ENCODE measurements around the gene UNG.
"Not testable (repeated sequence)": the region's sequence is repeated elsewhere in the genome, so short reads cannot be mapped to it uniquely, and the experiment has no call there.

Gene UNG

DNA sequence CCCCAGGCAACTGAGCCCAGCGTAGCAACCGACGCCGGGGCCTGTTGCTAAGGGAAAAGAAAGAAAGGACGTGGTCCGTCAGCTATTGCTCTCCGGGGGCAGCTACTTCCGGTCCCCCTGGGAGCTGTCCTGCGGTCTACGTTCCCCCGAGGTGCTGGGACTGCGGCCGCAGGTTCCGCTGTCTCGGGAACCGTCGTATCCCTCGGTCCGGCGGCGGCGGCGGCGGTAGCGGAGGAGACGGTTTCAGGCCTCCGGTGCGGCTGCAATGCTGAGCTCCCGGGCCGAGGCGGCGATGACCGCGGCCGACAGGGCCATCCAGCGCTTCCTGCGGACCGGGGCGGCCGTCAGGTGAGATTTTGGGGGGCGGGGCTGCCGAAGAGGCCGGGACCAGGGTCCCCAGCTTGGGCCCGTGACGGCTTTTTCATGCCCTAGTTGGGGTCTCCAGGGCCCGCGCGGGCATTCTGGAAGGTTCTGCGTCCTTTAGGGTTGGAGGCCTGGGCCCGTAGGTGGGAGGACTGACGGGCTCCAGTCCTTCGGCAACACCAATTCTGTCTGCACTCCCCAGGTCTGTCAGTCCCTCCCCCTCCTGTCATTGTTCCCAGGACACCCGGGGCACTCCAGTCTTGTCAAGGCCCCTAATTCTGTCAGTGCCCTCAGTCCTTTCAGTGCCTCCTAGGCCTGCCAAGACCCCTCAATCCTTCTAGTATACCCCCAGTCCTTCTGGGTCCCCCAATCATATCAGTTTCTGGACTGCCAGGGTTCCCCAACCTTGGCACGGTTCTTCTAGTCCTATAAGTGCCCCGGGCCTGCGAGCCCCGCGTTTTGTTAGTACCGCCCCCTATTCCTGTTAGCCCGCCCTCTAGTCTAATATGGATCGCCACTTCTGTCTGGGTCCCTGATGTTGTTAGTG is 44.7 kb upstream of the UNG start, which contains the start of gene USP30:
USP30 (plus strand) TSS at position 163 of the 910 bp plus-strand sequence; CDS start at position 266, 103 bp downstream.
- no CpG with 5 or more reads among the region's 61 CpGs for WGBS (ENCODE audit: extremely low coverage, insufficient coverage, insufficient read length)
- DNase-seq, result peak; percentile 67 to 89
- H4K8ac ChIP-seq (ENCODE audit: low read depth, low read length), result peak within 1 kb of the TSS; percentile 100

DNA sequence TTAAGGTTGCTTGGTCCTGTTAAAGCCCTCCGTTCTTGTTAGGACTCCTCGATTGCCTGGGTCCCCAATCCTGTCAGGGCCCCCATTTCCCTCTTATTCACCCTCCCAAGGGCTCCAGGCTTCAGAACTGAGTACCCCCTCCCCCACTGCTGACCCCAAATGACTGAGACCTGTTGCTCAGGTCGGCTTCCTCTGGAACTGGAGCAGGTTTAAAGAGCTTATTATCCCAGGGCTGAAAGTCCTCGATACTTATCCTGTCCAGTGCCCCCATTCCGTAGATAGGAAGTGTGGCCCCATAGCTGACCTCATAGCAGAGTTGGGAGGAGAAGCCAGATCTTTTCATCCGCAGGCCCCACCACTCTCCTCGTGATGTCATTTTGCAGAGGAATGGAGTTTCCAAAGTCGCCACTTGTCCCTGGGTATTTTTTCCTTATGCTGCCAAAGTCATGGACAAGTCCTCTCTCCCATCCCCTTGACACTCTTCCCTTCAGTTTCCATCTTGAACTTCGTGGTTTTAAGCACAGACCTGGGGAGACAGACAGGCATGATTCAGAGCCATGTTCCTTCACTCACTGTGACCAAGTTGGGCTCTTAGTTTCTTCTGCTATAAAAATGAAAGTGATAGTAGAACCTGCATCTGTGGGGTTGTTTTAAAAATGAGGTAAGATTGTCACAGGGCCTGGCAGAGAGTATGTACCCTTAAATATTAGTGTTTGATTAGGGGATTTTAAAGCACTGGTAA is 43.8 kb upstream of the UNG start:
- H4K12ac ChIP-seq (ENCODE audit: low read depth, low read length), result peak overlapping the region; percentile 68
- H2BK5ac ChIP-seq (ENCODE audit: low read depth, low read length, poor library complexity), result no peak overlapping the region
- peaks cover 5% of the 10 kb centered on the region for H3K79me1 ChIP-seq (ENCODE audit: low read length)
- peaks cover 5% of the 10 kb centered on the region for H3K79me2 ChIP-seq (ENCODE audit: control insufficient read depth, insufficient read depth, low read length, poor library complexity)
- no CpG with 5 or more reads among the region's 9 CpGs for WGBS (ENCODE audit: extremely low coverage, insufficient coverage, insufficient read length)
- H2AK5ac ChIP-seq (ENCODE audit: low read length), result no peak overlapping the region
- H3K4me3 ChIP-seq (ENCODE audit: low read depth, low read length), result no peak overlapping the region
- H3K4me1 ChIP-seq (ENCODE audit: control insufficient read depth in 1 of 2, insufficient read depth in 2 of 2, low read length in 2 of 2), result peaks cover 6% of the 10 kb centered on the region in 2 experiments
- H2AFZ ChIP-seq (ENCODE audit: insufficient read depth, low read length, poor library complexity), result peak overlapping the region; percentile 100
- peak in 1 of 2 donors; percentile 15 for DNase-seq
- peak overlapping the region; percentile 66 for H3K9ac ChIP-seq (ENCODE audit: low read length)
- H3K27ac ChIP-seq (ENCODE audit: low read depth, low read length), result no peak overlapping the region
- peak overlapping the region; percentile 33 for H4K91ac ChIP-seq (ENCODE audit: low read depth, low read length)
- no peak overlapping the region for H2BK12ac ChIP-seq (ENCODE audit: low read length)
- H3K4me2 ChIP-seq (ENCODE audit: low read length), result peak overlapping the region; percentile 95
- no peak overlapping the region for H2BK120ac ChIP-seq (ENCODE audit: insufficient read depth, low read length, poor library complexity)
- peak overlapping the region; percentile 100 for H4K8ac ChIP-seq (ENCODE audit: low read depth, low read length)
- peaks cover 2 to 3% of the 10 kb centered on the region in 2 experiments for H3K36me3 ChIP-seq (ENCODE audit: control insufficient read depth in 1 of 2, insufficient read depth in 2 of 2, low read length in 2 of 2)
- H3K4ac ChIP-seq (ENCODE audit: low read depth, low read length), result peak overlapping the region; percentile 31
- no peaks in the 10 kb centered on the region for H3K9me3 ChIP-seq (ENCODE audit: insufficient read depth, low read depth, low read length)
- H3K14ac ChIP-seq (ENCODE audit: low read length), result no peak overlapping the region
- H3K18ac ChIP-seq (ENCODE audit: low read length), result peak overlapping the region; percentile 57
- no peaks in the 10 kb centered on the region for H3K27me3 ChIP-seq (ENCODE audit: insufficient read depth, low read length)
- H3K23ac ChIP-seq (ENCODE audit: low read length), result no peak overlapping the region

More for the DNA sequence above, 44.7 kb upstream of the UNG start, which contains the start of gene USP30:
- Histone ChIP-seq H2BK12ac (ENCODE audit: low read length) (peak within 1 kb of the TSS; percentile 71), H2AK5ac (ENCODE audit: low read length) (peak within 1 kb of the TSS; percentile 72), H4K91ac (ENCODE audit: low read depth, low read length) (peak within 1 kb of the TSS; percentile 84), H3K14ac (ENCODE audit: low read length) (peak within 1 kb of the TSS; percentile 95), H3K9me3 (ENCODE audit: insufficient read depth, low read depth, low read length) (no peaks in the 10 kb centered on the region), H4K12ac (ENCODE audit: low read depth, low read length) (peak within 1 kb of the TSS; percentile 98), H3K79me2 (ENCODE audit: control insufficient read depth, insufficient read depth, low read length, poor library complexity) (peaks cover 5% of the 10 kb centered on the region), H3K9ac (ENCODE audit: low read length) (peak within 1 kb of the TSS; percentile 78), H2BK5ac (ENCODE audit: low read depth, low read length, poor library complexity) (peak within 1 kb of the TSS; percentile 90), H3K36me3 (ENCODE audit: control insufficient read depth in 1 of 2, insufficient read depth in 2 of 2, low read length in 2 of 2) (peaks cover 0 to 2% of the 10 kb centered on the region in 2 experiments), H3K4me3 (ENCODE audit: low read depth, low read length) (peak within 1 kb of the TSS; percentile 98), H3K4me2 (ENCODE audit: low read length) (peak within 1 kb of the TSS; percentile 95), H3K4me1 (ENCODE audit: control insufficient read depth in 1 of 2, insufficient read depth in 2 of 2, low read length in 2 of 2) (peaks cover 6% of the 10 kb centered on the region in 2 experiments), H3K18ac (ENCODE audit: low read length) (peak within 1 kb of the TSS; percentile 96), H3K79me1 (ENCODE audit: low read length) (peaks cover 5% of the 10 kb centered on the region), H3K27me3 (ENCODE audit: insufficient read depth, low read length) (no peaks in the 10 kb centered on the region), H2BK120ac (ENCODE audit: insufficient read depth, low read length, poor library complexity) (peak within 1 kb of the TSS; percentile 97), H3K27ac (ENCODE audit: low read depth, low read length) (no peak within 1 kb of the TSS), H3K4ac (ENCODE audit: low read depth, low read length) (peak within 1 kb of the TSS; percentile 95), H2AFZ (ENCODE audit: insufficient read depth, low read length, poor library complexity) (peak within 1 kb of the TSS; percentile 100), H3K23ac (ENCODE audit: low read length) (no peak within 1 kb of the TSS)

DNA sequence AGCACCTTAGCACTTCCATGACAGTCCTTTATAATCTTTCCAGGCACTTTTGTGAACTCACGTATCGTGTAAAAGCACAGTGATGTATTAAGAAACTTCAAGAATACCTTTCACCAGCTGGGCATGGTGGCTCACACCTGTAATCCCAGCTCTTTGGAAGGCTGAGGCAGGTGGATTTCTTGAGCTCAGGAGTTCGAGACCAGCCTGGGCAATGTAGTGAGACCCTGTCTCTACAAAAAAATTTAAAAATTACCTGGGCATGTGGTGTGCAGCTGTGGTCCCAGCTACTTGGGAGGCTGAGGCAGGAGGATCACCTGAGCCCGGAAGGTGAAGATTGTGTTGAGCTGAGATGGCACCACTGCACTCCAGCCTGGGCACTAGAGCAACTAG is 43.3 kb upstream of the UNG start:
- not testable (repeated sequence) for H3K36me3 ChIP-seq (ENCODE audit: control insufficient read depth in 1 of 2, insufficient read depth in 2 of 2, low read length in 2 of 2); H3K4me3 ChIP-seq (ENCODE audit: low read depth, low read length); H3K79me1 ChIP-seq (ENCODE audit: low read length); H2BK5ac ChIP-seq (ENCODE audit: low read depth, low read length, poor library complexity); H4K91ac ChIP-seq (ENCODE audit: low read depth, low read length); H3K9me3 ChIP-seq (ENCODE audit: insufficient read depth, low read depth, low read length); H3K4ac ChIP-seq (ENCODE audit: low read depth, low read length); H3K4me1 ChIP-seq (ENCODE audit: control insufficient read depth in 1 of 2, insufficient read depth in 2 of 2, low read length in 2 of 2); H2BK120ac ChIP-seq (ENCODE audit: insufficient read depth, low read length, poor library complexity); H4K12ac ChIP-seq (ENCODE audit: low read depth, low read length); H2AFZ ChIP-seq (ENCODE audit: insufficient read depth, low read length, poor library complexity); H3K14ac ChIP-seq (ENCODE audit: low read length); H3K27me3 ChIP-seq (ENCODE audit: insufficient read depth, low read length); H3K27ac ChIP-seq (ENCODE audit: low read depth, low read length); H4K8ac ChIP-seq (ENCODE audit: low read depth, low read length); H2AK5ac ChIP-seq (ENCODE audit: low read length); H3K18ac ChIP-seq (ENCODE audit: low read length); H3K9ac ChIP-seq (ENCODE audit: low read length); H2BK12ac ChIP-seq (ENCODE audit: low read length); DNase-seq; H3K23ac ChIP-seq (ENCODE audit: low read length); H3K79me2 ChIP-seq (ENCODE audit: control insufficient read depth, insufficient read depth, low read length, poor library complexity); H3K4me2 ChIP-seq (ENCODE audit: low read length)
- no CpG with 5 or more reads among the region's 4 CpGs for WGBS (ENCODE audit: extremely low coverage, insufficient coverage, insufficient read length)

DNA sequence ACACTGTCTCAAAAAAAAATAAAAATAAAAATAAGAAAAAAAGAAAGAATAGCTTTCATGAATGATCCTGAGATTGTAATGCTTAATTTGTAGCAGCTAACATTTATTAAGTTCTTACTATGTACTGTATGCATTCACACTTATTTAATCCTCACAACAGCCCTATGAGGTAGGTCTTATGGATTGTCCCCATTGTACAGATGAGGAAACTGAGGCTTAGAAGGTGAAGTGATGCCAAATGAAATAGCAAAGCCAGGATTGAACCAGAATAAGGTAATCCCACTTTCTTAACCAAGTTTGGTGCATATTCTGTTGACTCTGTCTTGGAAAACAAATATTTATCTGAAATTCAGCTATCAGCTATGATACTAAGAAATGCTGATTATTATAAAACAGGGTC is 42.9 kb upstream of the UNG start:
- Histone ChIP-seq H3K4me2 (ENCODE audit: low read length) (no peak overlapping the region), H2AFZ (ENCODE audit: insufficient read depth, low read length, poor library complexity) (no peak overlapping the region), H2AK5ac (ENCODE audit: low read length) (no peak overlapping the region), H3K4me3 (ENCODE audit: low read depth, low read length) (no peak overlapping the region), H3K9me3 (ENCODE audit: insufficient read depth, low read depth, low read length) (no peaks in the 10 kb centered on the region), H3K36me3 (ENCODE audit: control insufficient read depth in 1 of 2, insufficient read depth in 2 of 2, low read length in 2 of 2) (peaks cover 2 to 3% of the 10 kb centered on the region in 2 experiments), H2BK12ac (ENCODE audit: low read length) (no peak overlapping the region), H3K27ac (ENCODE audit: low read depth, low read length) (no peak overlapping the region), H3K27me3 (ENCODE audit: insufficient read depth, low read length) (no peaks in the 10 kb centered on the region), H3K4me1 (ENCODE audit: control insufficient read depth in 1 of 2, insufficient read depth in 2 of 2, low read length in 2 of 2) (peaks cover 6% of the 10 kb centered on the region in 2 experiments), H4K91ac (ENCODE audit: low read depth, low read length) (no peak overlapping the region), H3K23ac (ENCODE audit: low read length) (no peak overlapping the region), H3K79me1 (ENCODE audit: low read length) (peaks cover 5% of the 10 kb centered on the region), H4K12ac (ENCODE audit: low read depth, low read length) (no peak overlapping the region), H4K8ac (ENCODE audit: low read depth, low read length) (no peak overlapping the region), H2BK5ac (ENCODE audit: low read depth, low read length, poor library complexity) (no peak overlapping the region), H3K4ac (ENCODE audit: low read depth, low read length) (no peak overlapping the region), H3K9ac (ENCODE audit: low read length) (no peak overlapping the region), H2BK120ac (ENCODE audit: insufficient read depth, low read length, poor library complexity) (no peak overlapping the region), H3K79me2 (ENCODE audit: control insufficient read depth, insufficient read depth, low read length, poor library complexity) (peaks cover 5% of the 10 kb centered on the region), H3K14ac (ENCODE audit: low read length) (no peak overlapping the region), H3K18ac (ENCODE audit: low read length) (no peak overlapping the region)
- no peak for DNase-seq
